HG03354 (cell line): Measurements from ENCODE around the gene CTNND2.
"Not testable (repeated sequence)": the region's sequence is repeated elsewhere in the genome, so short reads cannot be mapped to it uniquely, and the experiment has no call there.

Experiments
- ATAC-seq: cut with Tn5 transposase; IDR thresholded peaks from one replicate; pipeline ENCODE4 v1.9.1; 2021; ENCODE audit warnings: mild to moderate bottlenecking; ENCODE audit not compliant: unreplicated experiment, poor library complexity, severe bottlenecking

The CTNND2 gene

DNA sequence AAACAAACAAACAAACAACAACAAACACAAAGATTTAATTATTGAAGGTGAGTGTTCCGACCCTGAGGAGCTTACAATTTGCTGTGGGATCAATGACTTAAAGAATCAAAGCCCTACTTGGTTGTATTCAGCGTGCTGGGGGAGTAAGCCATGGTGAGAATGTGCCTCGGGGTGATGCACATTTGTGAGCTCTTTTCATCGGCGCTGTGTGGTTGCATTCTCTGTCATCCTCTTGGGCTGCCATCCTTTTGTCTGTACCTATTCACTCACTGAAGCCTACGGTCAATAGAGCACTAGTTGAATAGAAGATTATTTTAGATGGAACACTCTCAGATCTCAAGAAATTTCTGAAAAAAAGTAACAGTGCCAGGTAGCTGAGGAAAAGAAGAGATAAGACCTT is 203.9 kb downstream of the CTNND2 start:
- no peak for ATAC-seq

DNA sequence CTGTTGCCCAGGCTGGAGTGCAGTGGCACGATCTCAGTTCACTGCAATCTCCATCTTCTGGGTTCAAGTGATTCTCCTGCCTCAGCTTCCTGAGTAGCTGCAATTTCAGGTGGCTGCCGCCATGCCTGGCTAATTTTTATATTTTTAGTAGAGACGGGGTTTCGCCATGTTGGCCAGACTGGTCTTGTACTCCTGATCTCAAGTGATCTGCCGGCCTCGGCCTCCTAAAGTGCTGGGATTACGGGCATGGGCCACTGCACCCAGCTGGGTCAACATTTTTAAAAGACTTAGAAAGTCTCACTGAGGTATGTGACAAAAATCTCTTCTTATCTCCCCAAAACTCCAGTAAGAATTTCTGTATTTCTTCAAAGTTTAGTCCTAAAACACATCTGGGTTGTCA is 211.6 kb downstream of the CTNND2 start:
- no peak for ATAC-seq

DNA sequence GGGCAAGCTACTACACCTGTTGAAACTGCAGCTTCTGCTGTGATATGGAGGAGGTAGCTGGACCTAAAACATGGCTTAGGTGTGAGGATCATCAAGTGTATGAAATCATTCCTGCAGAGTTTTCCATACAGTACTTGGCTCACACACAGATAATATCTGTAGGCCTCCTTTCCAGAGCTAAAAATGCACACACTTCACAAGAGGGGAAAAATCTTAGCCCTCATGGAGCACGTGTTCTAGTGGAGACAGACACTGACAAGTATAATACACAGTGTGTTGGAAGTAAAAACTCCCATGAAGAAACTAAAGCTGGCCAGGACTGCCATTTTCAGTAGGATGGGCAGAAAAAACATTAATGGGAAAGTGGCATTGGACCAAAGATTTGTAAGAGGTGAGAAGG is 216.7 kb downstream of the CTNND2 start:
- no peak for ATAC-seq

DNA sequence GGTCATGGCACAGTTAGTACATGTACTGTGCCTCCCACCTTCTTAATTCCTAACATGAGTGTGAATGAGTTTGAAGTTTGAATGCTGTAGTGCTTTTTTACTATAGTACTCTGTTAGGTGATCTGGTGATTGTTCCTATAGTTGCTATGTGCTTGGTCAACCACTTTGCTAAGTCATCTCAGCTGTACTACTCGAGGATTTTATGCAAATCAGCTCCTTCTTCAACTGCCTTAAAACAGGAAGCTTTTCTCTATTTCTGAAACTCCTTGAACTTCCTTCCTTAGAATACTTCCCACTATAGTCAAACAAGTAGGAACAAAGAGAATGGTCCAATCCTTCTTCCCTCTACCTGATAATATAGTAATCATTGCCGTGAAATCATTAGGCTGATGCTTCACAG is 219.6 kb downstream of the CTNND2 start:
- no peak for ATAC-seq

DNA sequence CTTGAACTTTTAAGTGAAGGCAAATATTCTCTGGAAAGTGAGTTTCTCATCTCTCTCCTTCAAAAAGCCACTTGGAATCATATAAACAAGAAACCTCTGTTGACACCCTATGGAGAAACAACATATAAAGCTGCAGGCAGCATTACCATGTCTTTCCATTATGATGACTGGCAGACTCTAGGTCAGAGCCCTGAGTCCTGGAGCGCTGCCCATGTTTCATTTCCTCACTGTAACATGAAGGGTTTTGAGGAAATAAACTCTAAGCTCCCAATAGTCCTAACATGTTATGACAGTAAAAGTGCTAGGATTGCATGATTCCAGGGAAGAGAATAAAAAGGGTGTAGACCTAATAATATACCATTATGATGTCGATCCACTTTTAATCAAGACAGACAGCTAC is 220.6 kb downstream of the CTNND2 start:
- no peak for ATAC-seq

DNA sequence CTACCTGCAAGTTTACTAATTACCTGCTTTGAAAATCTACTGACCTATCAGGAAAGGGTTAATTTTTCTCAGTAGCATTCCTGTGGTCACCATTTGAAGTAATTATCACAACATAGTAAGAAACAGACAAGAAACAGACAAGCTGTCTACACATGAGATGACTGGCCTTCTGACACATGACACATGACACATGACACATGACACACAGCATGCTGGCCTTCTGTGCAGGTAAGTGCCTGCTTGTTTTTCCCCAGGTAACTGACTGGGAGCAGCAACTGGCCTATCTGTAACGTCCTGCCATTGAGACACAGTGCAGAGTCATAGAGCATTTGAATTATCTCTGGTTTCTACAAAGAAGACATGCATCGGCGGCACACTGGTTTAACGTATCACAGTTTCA is 222.4 kb downstream of the CTNND2 start:
- ATAC-seq = no peak

DNA sequence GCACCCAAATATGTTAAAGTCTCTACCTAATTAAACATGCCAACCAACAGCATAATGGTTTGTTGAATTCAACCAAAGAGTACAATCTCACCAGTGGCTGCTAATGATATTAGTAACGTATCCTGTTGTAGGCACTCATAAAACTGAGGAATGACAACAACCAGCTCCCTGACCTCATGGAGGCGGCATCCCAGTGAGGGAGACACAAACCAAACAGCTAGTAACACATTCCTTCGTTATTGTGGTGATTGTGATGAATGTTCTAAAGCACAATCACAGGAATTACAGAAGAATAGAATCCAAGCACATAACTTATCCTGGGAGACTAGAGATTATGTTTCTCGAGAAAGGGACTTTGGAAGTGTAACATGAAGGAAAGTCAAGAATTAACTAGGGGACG is 224.6 kb downstream of the CTNND2 start:
- no peak for ATAC-seq

DNA sequence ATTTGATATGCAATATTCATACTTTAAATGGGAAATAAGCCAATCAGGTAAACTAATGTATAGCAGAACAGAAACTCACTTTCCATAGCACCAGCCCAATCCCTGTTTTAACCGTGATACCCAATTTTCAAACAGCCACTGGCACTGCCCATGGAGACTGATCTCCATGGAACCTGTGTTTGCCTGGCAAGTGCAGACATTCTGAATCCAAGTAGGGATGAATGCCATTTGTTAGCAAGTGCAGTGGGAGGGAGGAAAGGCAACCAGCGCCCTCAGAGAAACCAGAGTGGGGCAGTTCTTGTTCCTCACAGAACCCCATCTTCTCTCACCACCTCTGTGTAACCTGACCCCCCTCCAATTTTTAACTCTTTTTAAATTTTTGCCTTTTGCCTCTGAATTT is 229.1 kb downstream of the CTNND2 start:
- ATAC-seq = no peak

DNA sequence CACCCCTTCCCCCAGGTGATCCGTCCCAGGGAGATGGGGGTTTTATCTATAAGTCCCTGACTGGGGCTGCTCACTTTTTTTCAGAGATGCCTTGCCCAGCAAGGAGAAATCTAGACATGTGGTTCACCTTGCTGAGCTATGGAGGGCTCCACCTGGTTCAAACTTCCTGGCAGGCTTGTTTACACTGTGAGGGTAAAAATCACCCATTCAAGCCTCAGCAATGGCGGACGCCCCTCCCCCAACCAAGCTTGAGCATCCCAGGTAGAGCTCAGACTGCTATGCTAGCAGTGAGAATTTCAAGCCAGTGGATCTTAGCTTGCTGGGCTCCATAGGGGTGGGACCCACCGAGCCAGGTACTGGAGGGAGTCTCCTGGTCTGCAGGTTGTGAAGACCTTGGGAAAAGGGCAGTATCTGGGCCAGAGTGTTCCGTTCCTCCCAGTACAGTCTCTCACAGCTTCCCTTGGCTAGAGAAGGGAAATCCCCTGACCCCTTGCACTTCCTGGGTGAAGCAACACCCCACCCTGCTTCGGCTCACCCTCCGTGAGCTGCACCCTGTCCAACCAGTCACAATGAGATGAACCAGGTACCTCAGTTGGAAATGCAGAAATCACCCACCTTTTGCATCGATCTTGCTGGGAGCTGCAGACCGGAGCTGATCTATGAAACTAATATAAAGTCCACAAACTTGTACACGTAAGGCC is 231.7 kb downstream of the CTNND2 start:
- ATAC-seq = no peak

DNA sequence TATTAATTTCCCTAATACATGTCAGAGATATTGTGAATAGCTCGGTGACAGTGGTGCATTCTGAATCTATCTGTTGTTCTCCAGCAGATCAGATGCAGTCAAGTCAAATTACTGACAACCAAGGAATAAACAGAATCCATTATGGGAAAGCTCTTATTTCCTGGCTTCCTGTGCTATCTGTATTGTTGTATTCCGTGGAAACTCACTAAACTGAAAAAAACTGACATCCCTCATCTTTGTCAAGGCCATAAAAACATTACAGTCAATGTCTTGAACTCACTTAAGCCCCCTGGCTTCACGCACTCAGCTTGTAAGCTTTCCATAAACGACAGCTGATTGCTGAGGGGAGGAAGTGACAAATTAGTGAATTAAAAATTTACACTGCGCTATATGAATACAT is 245.9 kb downstream of the CTNND2 start:
- no peak for ATAC-seq

DNA sequence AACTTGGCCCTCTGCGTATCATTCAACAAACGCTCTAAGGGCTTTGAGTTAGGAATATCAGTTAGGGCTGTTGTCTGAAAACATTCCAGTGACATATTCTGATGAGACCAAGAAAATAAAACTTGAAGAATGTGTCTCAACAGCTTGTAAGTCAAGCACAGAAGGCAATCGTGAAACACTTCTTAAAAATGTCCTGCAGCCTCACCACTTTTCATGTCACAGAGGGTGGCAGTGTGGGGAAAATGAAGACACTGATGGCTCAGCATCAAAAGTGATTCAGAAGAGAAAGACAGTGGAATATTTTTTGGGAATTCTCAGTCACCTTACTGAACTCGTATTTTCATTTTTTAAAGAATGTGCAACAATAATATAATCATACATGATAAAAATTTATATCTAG is 247.3 kb downstream of the CTNND2 start:
- no peak for ATAC-seq

DNA sequence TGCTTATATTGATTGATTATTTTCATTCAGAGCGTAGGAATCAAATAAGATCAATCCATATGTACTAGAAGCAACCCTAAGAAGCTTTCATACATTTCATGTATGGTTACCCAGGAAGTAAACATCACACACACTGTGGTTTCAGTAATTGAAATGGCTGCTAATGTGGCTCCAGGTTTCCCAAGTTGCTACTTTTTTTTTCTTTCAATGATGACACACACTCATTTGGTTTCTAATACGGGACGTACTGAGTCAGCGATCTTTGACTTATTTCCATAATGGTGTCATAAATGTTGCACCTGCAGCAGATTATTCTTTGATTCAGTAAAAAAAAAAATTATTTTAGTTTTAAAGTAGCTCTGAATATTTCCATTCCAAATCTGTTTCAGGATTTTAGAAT is 248.6 kb downstream of the CTNND2 start:
- ATAC-seq = no peak

DNA sequence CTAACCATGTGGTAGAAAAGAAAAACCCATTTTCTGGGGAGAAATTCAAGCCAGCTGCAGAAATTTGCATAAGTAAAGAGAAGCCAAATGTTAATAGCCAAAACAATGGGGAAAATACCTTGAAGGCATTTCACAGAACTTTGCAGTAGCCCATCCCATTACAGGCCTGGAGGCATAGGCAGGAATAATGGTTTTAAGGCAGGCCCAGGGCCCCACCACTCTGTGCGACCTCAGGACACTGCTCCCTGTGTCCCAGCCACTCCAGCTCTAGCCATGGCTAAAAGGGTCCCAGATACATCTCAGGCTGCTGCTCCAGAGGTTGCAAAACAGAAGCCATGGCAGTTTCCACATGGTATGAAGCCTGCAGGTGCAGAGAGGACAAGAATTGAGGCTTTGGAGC is 253.3 kb downstream of the CTNND2 start:
- ATAC-seq = no peak

DNA sequence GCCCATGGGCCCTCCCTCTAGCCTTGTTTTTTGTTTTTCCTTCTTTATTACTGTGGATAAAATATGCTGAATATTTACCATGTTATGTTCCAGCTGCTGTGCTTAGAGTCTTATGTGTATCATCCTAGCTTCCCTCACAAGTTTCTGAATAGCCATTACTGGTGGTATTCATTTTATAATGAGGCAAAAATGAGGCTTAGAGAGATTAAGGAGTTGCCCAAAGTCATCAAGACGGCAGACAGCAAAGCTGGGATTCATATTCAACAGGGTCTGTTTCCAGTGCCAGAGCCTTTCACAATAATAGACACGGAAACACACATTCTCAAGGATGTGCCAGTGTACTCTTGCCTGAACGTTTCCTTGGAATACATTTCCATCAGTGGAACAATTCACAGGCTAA is 258.1 kb downstream of the CTNND2 start:
- no peak for ATAC-seq

DNA sequence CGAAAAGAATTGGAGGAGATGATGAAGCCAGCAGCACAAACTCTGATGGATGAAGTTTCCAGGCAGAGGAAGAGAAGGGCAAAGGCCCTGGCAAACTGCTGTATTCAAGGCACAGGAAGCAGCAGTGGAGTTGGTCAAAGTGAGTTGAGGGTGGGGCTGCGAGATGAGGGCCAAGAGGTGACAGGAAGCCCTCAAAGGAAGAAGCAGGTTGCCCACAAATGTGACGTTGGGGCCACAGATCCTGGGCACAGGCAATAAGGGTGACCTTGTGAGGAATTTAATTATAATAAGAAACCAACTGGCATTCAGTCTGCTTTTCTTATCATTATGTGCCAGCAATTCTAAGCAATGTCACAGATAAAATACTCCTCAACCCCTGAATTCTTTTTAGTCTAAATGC is 261.8 kb downstream of the CTNND2 start:
- ATAC-seq = no peak

DNA sequence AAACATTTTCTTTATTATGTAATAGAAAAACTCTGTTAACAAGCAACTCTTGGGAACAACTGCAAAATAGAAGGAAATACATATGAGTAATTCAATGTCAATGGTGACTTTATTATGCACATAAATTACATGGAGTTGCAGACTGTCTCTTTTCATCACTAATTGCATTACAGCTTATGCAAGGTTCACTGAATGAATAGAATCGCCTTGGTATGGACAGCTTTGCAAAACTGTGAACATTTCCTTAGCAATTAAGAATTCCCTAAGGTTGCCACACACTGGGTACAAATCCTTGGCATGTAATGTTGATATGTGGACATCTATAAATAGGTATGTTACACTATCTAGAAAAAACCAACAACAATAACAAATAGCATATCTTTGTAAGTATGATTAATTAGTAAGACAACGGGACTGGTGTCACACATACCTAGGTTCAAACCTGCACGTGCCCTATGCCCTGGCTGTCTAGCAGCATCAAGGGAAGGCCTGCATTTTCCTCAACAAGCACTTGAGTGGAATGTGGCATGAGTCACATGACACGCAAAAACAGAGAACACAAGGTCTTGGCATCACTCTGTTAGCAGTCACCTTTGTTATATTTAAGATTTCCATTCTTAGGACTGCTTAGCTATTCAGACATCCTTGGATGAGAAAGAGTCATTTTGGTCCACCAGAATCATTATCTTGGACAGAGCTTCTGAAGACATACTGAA is 263.9 kb downstream of the CTNND2 start:
- no peak for ATAC-seq

DNA sequence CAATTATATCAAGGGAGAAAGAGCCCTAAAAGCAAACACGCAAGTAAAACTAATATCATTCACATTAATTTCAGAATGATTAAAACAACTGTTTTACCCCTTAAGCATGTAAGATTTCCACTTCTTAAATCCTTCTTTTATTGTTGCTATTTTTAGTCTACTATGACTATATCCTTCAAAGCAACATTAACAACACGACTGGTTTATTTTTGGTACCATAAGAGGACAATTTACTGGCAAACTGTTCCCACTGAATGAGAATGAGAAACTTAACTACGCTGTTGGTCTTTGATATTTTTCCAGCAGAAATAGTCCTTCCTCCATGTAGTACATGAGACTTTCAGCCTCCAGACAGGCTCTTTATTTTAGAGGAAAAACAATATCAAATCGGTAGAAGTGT is 281.5 kb downstream of the CTNND2 start:
- ATAC-seq = no peak

DNA sequence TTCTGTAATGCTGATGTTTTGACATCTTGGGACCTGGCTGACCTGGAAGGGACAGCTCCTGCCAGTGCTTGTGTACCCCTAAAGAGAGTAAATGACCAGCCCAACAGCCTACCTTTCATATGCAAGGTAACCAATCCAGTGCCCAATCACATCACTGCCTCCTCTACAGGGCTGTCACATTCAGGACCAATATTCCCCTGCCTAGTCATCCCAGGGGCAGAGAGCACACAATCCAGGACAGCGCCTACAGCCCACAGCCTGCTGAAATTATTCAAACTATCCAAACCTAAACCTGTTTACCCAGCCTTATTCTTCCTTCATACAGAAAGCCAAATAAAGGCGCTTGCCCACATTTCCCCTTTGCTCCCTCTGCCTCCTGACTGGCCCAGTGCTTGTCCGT is 284.1 kb downstream of the CTNND2 start:
- no peak for ATAC-seq

DNA sequence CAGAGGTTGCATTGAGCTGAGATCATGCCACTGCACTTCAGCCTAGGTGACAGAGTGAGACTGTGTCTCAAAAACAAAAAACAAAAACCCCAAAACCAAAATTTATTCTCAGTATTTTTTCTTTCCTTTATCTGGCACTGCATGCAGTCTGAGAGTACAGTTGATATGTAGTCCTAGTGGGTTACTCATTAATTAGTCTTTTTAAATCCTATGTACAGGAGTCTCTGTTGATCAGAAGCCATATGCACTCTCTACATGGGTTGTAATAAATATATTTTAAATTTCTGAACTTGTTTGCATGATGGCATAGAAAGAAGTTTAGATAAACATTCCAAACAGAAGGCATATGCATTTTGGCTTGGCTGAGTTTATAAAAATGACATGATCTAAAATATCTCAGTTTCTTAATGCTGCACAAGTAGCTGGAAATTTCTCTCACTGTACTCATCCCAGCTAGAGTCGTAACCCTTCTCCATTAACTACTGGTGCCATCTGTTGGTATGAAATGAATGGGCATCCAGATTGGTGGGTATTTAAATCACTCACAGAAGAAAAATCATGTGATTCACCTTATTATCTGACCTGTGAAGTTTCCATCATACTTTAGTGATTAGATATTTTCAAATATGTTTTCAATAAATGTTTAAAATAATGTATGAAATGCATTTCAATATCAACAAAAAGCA is 284.8 kb downstream of the CTNND2 start:
- no peak for ATAC-seq

DNA sequence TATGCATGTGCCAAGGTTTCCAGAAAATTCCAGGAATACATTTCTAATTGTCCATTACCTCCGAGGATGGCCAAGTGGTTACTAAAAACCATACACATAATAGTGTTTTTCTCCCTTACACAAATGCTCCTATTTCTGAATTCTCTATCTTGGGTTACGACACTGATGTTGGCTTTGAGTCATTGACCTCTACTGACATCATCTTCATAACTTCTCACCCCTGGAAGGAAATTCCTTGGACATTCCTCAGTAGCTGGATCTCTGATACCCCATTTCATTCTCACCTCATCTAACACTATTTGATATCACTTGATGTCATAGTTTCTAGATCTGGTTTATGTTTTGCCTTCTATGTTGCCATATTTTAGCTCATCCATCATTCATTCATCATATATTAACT is 287.2 kb downstream of the CTNND2 start:
- no peak for ATAC-seq

DNA sequence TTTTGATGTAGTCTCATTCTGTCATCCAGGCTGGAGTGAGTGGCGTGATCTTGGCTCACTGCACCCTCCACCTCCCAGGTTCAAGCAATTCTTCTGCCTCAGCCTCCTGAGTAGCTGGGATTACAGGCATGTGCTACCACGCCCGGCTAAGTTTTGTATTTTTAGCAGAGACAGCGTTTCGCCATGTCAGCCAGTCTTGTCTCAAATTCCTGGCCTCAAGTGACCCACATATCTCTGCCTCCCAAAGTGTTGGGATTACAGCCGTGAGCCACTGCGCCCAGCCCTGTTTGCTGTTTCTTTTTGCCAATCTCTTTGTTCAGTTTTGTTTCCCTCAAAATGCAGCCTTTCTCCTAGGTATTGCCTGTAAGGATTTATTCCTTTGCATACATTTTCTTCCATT is 287.6 kb downstream of the CTNND2 start:
- not testable (repeated sequence) for ATAC-seq
